NK-92 (cell line): Measurements from ENCODE around the gene GNPDA1.
"Not testable (repeated sequence)": the region's sequence is repeated elsewhere in the genome, so short reads cannot be mapped to it uniquely, and the experiment has no call there.

Experiments used
- DNase-seq: peaks from one replicate; lab custom pipeline; 2025; ENCODE audit not compliant: unreplicated experiment; lab: John Stamatoyannopoulos, UW

Gene GNPDA1

DNA sequence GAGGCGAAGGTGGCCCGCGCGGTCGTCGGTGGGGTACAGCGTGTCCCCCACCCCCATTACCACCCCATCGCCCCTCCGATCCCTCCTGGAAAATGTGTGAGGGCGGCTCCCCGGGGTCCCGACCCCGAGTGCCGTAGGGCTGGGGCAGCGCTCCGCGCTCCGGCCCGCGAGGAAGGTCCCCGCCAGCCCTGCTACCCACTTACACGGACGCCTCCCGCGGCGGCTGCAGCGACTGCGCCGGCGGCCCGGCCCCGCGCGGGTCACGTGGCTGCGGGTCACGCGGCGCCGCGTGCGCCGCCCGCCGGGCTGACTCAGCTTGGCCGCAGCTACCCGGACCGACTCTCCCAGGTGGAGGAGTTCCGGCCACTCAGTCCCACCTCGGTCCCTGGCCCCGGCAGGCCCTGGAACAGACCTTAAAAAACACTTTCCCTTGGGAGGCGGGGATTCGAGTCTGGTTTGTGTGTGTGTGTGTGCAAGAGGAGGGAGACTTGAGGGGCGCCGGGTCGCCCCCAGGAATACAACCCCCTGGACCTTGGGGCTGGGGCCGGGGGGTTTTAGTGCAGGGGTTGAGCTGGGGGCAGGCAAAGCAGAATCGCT lies at the start of gene GNPDA1:
Gene GNPDA1 (minus strand): TSS at position 236 of the 597 bp plus-strand sequence. CDS start 992 bp downstream, outside the sequence.
- DNase-seq = no peak

GRCh38 chr5:142059304-142059940 lies 46.6 kb upstream of the GNPDA1 start:
- no peak for DNase-seq

GRCh38 chr5:142057697-142058056 lies 44.9 kb upstream of the GNPDA1 start:
- DNase-seq = no peak

- DNase-seq = no peak
Measured at GRCh38 chr5:142056816-142057696, 44.2 kb upstream of the GNPDA1 start.

DNA sequence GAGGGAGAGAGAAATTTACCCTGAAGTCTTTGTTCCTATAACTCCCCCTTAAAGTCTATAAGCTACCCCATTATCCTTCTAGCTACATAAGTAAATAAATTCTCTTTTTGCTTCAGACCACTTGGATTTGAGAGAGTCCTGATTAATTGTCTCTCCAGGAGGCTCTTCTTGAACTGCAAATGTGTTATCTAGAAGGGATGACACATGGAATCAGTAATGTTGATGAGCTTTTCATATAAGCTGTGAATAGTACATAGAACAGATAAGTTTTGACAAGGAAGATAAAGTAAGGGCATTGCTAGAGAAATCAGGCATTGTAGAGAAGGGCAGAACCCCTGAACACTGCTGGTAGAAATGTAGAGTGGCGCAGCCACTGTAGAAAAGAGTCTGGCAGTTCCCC lies 42.5 kb upstream of the GNPDA1 start:
- DNase-seq = no peak

- DNase-seq = no peak
Measured at GRCh38 chr5:142053426-142054151, 40.8 kb upstream of the GNPDA1 start.

DNA sequence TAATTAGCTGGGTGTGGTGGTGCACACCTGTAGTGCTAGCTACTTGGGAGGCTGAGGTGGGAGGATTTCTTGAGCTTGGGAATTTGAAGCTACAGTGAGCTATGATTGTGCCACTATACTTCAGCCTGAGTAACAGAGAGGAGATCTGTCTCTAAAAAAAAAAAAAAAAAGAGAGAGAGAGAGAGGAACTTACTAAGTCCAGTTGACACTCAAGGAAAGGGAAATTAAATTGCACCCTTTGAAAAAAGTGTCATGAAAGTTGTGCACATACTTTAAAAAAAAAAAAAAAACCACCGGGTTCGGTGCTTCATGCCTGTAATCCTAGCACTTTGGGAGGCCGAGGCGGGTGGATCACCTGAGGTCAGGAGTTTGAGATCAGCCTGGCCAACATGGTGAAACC lies 39.2 kb upstream of the GNPDA1 start:
- not testable (repeated sequence) for DNase-seq

GRCh38 chr5:142048272-142048671 lies 35.4 kb upstream of the GNPDA1 start:
- no peak for DNase-seq

- no peak for DNase-seq
Measured at GRCh38 chr5:142046191-142046590, 33.4 kb upstream of the GNPDA1 start.

DNA sequence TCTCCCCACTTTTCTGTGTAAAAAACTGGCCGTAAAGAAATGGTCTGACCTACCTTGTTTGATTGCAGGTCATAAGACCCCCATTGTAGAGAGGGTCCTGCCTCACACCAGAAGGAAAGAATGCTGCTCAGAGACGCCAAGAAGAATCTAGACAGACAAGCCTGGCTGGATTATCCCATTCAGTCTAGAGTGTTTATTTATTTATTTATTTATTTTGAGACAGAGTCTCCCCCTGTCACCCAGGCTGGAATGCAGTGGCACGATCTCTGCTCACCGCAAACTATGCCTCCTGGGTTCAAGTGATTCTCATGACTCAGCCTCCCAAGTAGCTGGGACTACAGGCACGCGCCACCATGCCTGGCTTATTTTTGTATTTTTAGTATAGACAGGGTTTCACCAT lies 28.1 kb upstream of the GNPDA1 start:
- not testable (repeated sequence) for DNase-seq

GRCh38 chr5:142040285-142040684 lies 27.5 kb upstream of the GNPDA1 start:
- no peak for DNase-seq

GRCh38 chr5:142038735-142039134 lies 25.9 kb upstream of the GNPDA1 start:
- no peak for DNase-seq

GRCh38 chr5:142037599-142037998 lies 24.8 kb upstream of the GNPDA1 start:
- DNase-seq = not testable (repeated sequence)

- no peak for DNase-seq
Measured at GRCh38 chr5:142036918-142037317, 24.1 kb upstream of the GNPDA1 start.

GRCh38 chr5:142034994-142035393 lies 22.2 kb upstream of the GNPDA1 start:
- DNase-seq = no peak

DNA sequence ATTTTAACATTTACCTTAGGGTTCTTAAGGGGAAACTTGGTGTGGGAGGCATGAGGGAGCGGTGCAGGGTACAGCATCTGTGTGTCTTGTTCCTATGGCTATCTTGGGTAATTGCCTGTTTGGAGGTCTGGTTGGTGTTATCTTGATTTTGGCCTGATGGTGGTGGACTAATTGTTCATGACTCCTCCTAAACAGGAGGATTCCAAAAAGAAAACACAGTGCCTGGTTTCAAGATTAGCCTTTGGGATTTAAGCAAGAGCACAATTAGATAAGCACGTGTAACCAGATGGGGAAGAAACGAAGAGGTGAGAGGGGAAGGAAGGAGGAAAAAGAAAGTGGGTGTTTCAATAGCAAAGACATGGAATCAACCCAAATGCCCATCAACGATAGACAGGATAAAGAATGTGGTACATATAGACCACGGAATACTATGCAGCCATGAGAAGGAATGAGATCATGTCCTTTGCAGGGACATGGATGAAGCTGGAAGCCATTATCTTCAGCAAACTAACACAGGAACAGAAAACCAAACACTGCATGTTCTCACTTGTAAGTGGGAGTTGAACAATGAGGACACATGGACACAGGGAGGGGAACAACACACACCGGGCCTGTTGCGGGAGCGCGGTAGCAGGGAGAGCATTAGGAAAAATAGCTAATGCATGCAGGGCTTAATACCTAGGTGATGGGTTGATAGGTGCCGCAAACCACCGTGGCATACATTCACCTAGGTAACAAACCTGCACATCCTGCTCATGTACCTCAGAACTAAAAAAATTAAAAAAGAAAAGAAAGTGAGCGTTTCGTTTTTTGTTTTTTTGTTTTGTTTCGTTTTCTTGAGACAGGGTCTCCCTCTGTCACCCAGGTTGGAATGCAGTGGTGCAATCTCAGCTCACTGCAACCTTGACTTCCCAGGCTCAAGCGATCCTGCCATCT lies 21.1 kb upstream of the GNPDA1 start:
- not testable (repeated sequence) for DNase-seq

DNA sequence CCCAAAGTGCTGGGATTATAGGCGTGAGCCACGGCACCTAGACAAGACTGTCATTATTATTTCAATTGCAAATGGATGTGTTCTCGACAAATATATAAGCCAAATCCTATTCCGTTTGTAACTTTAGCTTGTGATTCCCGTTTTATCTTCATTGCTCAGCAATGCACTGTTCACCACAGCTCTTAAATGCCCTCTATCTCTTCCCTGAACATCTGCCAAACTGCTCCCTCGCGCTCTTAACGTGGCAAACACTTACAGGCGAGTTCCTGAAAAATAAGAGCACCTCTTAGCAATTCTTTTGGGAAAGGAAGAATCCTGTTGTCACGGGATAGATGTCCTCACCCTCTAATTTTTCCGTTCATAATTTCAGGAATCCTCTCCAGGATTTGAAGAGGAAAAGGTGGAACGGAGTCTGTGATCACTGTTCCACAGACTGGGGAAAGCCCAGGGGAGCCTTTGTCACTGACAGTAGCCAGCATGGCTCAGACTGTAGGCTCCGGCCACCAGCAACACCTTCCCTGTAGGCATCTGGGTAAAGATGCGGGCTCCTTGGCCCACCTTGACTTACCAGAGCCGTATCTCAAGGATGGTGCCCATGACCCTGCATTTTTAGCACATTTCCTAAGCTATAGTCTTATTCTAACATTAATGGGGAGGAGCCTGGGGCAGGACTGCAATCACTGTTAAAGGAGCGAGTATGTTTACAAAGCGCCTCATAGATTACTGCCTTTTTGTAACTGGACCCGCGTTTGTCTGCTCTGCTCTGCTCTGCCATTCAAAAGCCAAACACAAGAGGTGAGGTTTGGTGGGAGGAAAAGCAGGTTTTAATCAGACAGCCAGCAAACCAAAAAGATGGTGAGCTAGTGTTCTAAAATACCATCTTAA lies 20.2 kb upstream of the GNPDA1 start:
- DNase-seq = no peak

GRCh38 chr5:142032150-142032549 lies 19.3 kb upstream of the GNPDA1 start:
- no peak for DNase-seq

DNA sequence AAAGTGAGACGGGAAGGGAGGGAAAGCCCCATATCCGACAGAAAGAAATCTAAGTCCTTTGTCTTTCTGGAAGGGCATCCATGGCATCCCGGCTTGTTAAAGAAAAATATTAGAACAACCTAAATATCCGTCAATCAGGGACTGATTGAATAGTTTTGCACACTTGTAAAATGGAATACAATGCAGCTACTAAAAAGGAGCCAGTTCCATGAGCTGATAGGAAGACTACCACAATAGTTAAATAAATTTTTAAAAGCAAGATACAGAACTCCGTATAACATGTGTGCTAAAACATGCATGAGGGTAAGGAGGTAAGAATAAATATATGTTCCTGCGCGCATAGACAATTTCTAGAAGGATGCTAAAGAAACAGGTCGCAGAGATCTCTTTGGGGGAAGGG lies 12.8 kb upstream of the GNPDA1 start:
- no peak for DNase-seq
